ENCODE measurements around the gene RABGAP1L.

The RABGAP1L gene

GRCh38 chr1:174923820-174924219, 764.5 kb downstream of the RABGAP1L start:
- TF ChIP-seq, protein P1, sequence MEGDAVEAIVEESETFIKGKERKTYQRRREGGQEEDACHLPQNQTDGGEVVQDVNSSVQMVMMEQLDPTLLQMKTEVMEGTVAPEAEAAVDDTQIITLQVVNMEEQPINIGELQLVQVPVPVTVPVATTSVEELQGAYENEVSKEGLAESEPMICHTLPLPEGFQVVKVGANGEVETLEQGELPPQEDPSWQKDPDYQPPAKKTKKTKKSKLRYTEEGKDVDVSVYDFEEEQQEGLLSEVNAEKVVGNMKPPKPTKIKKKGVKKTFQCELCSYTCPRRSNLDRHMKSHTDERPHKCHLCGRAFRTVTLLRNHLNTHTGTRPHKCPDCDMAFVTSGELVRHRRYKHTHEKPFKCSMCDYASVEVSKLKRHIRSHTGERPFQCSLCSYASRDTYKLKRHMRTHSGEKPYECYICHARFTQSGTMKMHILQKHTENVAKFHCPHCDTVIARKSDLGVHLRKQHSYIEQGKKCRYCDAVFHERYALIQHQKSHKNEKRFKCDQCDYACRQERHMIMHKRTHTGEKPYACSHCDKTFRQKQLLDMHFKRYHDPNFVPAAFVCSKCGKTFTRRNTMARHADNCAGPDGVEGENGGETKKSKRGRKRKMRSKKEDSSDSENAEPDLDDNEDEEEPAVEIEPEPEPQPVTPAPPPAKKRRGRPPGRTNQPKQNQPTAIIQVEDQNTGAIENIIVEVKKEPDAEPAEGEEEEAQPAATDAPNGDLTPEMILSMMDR (IDR thresholded peaks at IDR 0.05) = no peak

DNA sequence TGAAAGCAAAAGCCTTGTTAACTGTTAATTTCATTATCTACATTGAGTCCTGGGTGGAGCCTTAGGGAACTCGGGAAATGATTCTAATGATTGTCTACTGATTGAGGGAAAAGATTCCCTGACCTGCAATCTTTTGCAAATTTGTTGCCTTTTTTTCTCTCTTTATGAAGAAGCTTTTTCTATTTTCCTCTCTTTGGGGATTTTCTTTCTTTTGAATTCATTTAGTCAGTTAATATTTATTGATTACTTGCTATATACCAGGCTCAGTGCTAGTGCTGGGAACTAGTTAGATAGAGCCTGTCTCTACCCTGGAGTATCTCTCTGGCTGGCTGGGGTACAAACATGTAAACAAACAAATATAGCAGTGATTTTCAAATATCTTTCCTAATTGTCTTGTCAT, 769.2 kb downstream of the RABGAP1L start:
- Mint-ChIP-seq H3K27me3 (ENCODE audit: low read depth, poor library complexity) (no peaks in the 10 kb centered on the region), H3K36me3 (ENCODE audit: low read depth) (no peaks in the 10 kb centered on the region), H3K4me1 (no peaks in the 10 kb centered on the region), H3K9me3 (peaks cover 5% of the 10 kb centered on the region), H3K4me3 (no peak overlapping the region), H3K27ac (no peak overlapping the region)
- TF ChIP-seq, protein P1 (IDR thresholded peaks at IDR 0.05) = no peak
- DNase-seq = no peak

More at GRCh38 chr1:174923820-174924219, 764.5 kb downstream of the RABGAP1L start:
- H3K9me3 Mint-ChIP-seq = peaks cover 13% of the 10 kb centered on the region
- no peak for DNase-seq
- H3K36me3 Mint-ChIP-seq (ENCODE audit: low read depth) = peaks cover 5% of the 10 kb centered on the region
- H3K27ac Mint-ChIP-seq = no peak overlapping the region
- no peak overlapping the region for H3K4me3 Mint-ChIP-seq
- no peaks in the 10 kb centered on the region for H3K27me3 Mint-ChIP-seq (ENCODE audit: low read depth, poor library complexity)
- H3K4me1 Mint-ChIP-seq = no peaks in the 10 kb centered on the region

DNA sequence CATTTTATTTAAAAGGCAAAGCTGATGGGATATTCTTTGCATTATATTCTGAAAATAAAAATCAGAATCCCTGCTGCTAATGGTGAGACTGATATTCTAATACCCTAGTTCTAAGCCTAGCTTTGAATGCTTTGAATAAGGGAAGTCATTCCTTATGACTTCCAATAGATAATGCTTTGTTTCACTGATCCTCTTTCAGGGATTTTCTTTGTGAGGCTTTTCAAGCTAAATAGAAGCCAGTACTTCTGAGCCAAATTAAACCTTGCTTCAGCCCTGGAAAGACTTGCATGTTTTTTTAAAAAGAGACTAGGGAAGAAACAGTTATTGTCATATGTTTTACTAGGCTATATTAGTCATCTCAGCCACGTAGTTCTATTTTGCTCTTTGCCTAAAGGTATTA, 771.9 kb downstream of the RABGAP1L start:
- peaks cover under 1% of the 10 kb centered on the region for H3K9me3 Mint-ChIP-seq

GRCh38 chr1:174932587-174932986, 773.3 kb downstream of the RABGAP1L start:
- no peak overlapping the region for H3K4me3 Mint-ChIP-seq
- H3K27me3 Mint-ChIP-seq (ENCODE audit: low read depth, poor library complexity) = no peaks in the 10 kb centered on the region
- no peaks in the 10 kb centered on the region for H3K9me3 Mint-ChIP-seq
- no peaks in the 10 kb centered on the region for H3K36me3 Mint-ChIP-seq (ENCODE audit: low read depth)
- H3K4me1 Mint-ChIP-seq = no peaks in the 10 kb centered on the region
- TF ChIP-seq, protein P1 (IDR thresholded peaks at IDR 0.05) = no peak
- H3K27ac Mint-ChIP-seq = no peak overlapping the region
- DNase-seq = no peak

More for the DNA sequence above, 771.9 kb downstream of the RABGAP1L start:
- no peaks in the 10 kb centered on the region for H3K36me3 Mint-ChIP-seq (ENCODE audit: low read depth)
- DNase-seq = no peak
- no peaks in the 10 kb centered on the region for H3K27me3 Mint-ChIP-seq (ENCODE audit: low read depth, poor library complexity)
- no peak overlapping the region for H3K27ac Mint-ChIP-seq
- H3K4me1 Mint-ChIP-seq = no peaks in the 10 kb centered on the region
- no peak overlapping the region for H3K4me3 Mint-ChIP-seq
- TF ChIP-seq, protein P1 (IDR thresholded peaks at IDR 0.05) = no peak

DNA sequence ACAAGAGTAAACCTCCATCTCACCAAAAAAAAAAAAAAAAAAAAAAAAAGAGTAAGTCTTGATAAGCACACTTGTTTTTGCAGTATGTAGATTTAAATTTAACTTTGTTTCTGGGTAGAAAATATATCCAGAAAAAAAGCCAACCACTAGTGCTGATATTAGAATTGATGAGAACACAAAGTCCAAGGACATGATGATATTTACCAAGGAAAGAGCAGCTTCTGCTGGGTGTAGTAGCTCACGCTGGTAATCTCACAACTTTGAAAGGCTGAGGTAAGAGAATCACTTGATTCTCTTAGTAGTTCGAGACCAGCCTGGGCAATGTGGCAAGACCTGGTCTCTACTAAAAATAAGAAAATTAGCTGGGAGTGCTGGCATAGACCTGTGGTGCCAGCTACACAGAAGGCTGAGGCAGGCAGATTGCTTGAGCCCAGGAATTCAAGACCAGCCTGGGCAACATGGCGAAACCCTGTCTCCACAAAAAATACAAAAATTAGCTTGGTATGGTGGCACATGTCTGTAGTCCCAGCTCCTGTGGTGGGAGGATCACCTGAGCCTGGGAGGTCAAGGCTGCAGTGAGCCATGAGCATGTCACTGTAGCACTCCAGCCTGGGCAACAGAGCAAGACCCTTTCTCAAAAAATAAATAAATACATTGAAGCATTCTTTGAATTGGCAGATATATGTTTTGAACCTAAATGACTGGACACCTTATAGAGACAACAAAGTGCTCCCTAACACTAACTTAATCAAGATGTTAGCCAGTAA, 776.8 kb downstream of the RABGAP1L start:
- DNase-seq = no peak
- Mint-ChIP-seq H3K9me3 (no peaks in the 10 kb centered on the region), H3K27me3 (ENCODE audit: low read depth, poor library complexity) (no peaks in the 10 kb centered on the region), H3K4me3 (no peak overlapping the region), H3K4me1 (peaks cover 5% of the 10 kb centered on the region), H3K27ac (no peak overlapping the region), H3K36me3 (ENCODE audit: low read depth) (no peaks in the 10 kb centered on the region)
- TF ChIP-seq, protein P1 (IDR thresholded peaks at IDR 0.05) = no peak
